Fibroblast of the aortic adventitia (primary cell): Measurements from ENCODE around the gene BHLHE41. TPM values are rescaled to one million over a fixed set of nuclear protein-coding genes. Genes with fewer than 3 reads are reported as not detected.

Source experiments
- DNase-seq: peaks from one replicate; pipeline ENCODE4 v3.0.0-alpha.2; 2010; ENCODE audit warnings: low read depth
- H3K4me3 ChIP-seq: 2 replicates; pipeline ENCODE4 v1.5.1; 2011; ENCODE audit warnings: low read depth, mild to moderate bottlenecking, control low read depth, low read length, moderate library complexity
- CTCF ChIP-seq: IDR thresholded peaks from 2 replicates; pipeline ENCODE4 v1.5.1; 2011; ENCODE audit warnings: mild to moderate bottlenecking, low read length, control low read depth, inconsistent platforms; ENCODE audit not compliant: insufficient read depth
- total RNA-seq: library from RNA; depleted of rRNA; stranded (reverse); fragments of >200 nt; gene quantifications from 2 replicates; pipeline ENCODE4 v1.2.3, GENCODE V29; 2012; ENCODE audit warnings: low replicate concordance

Gene BHLHE41
- total RNA-seq, 1 donor: 9.2 TPM

- TF ChIP-seq CTCF: peak; percentile 55
- DNase-seq: peak; percentile 90
- H3K4me3 ChIP-seq: peak overlapping the region; percentile 78
These were observed 2.0 kb downstream of the BHLHE41 start for GRCh38 chr12:26122681-26123481.

- no peak for DNase-seq
- H3K4me3 ChIP-seq: peak overlapping the region; percentile 78
- no peak for TF ChIP-seq CTCF
These were observed 2.7 kb downstream of the BHLHE41 start for GRCh38 chr12:26122061-26122680.

GRCh38 chr12:26121323-26122060, 3.3 kb downstream of the BHLHE41 start:
- peak; percentile 28 for DNase-seq
- peak overlapping the region; percentile 78 for H3K4me3 ChIP-seq
- TF ChIP-seq CTCF: no peak

- H3K4me3 ChIP-seq: no peak overlapping the region
- TF ChIP-seq CTCF: no peak
- peak; percentile 47 for DNase-seq
These were observed 4.1 kb downstream of the BHLHE41 start for GRCh38 chr12:26120561-26121274.

- TF ChIP-seq CTCF: peak; percentile 68
- H3K4me3 ChIP-seq: no peak overlapping the region
- DNase-seq: peak; percentile 86
These were observed 5.3 kb downstream of the BHLHE41 start for GRCh38 chr12:26119391-26119989.

- no peak overlapping the region for H3K4me3 ChIP-seq
- no peak for TF ChIP-seq CTCF
- DNase-seq: no peak
These were observed 6.5 kb downstream of the BHLHE41 start for GRCh38 chr12:26118308-26118707.
